ENCODE measurements around the gene ADAM10. TPM values are rescaled to one million over a fixed set of nuclear protein-coding genes. Genes with fewer than 3 reads are reported as not detected.
"Not testable (repeated sequence)": the region's sequence is repeated elsewhere in the genome, so short reads cannot be mapped to it uniquely, and the experiment has no call there.

Gene ADAM10
- total RNA-seq, 6 donors from 2014 or later: 64.5 to 139 (median 93.5) TPM

- Histone ChIP-seq H3K9me3 (no peaks in the 10 kb centered on the region), H3K4me1 (peaks cover 10 to 22% (median 19%) of the 10 kb centered on the region in 4 donors), H3K36me3 (peaks cover 0 to 23% (median 3%) of the 10 kb centered on the region in 4 donors), H3K27me3 (no peaks in the 10 kb centered on the region), H3K27ac (no peak overlapping the region), H3K4me3 (no peak overlapping the region)
- ATAC-seq (ENCODE audit: low FRiP score in 2 of 2) (no peak), DNase-seq (no peak)
- TF ChIP-seq POLR2A (IDR thresholded peaks at IDR 0.05): no peak
- TF ChIP-seq EP300 (IDR thresholded peaks at IDR 0.05): no peak
- no peak for TF ChIP-seq CTCF (IDR thresholded peaks at IDR 0.05)
- TF ChIP-seq POLR2AphosphoS5 (IDR thresholded peaks at IDR 0.05): no peak
- 97 to 99% methylated on average over 3 of the region's 3 CpGs for WGBS, 2 donors
Observed at GRCh38 chr15:58626378-58626777, 123.1 kb downstream of the ADAM10 start.

- Histone ChIP-seq H3K27ac (no peak overlapping the region), H3K9me3 (no peaks in the 10 kb centered on the region), H3K27me3 (no peaks in the 10 kb centered on the region), H3K36me3 (peaks cover 0 to 32% (median 3%) of the 10 kb centered on the region in 4 donors), H3K4me3 (no peak overlapping the region), H3K4me1 (peaks cover 4 to 8% (median 7%) of the 10 kb centered on the region in 4 donors)
- 88 to 89% methylated on average over 3 of the region's 3 CpGs for WGBS, 2 donors
- ATAC-seq (ENCODE audit: low FRiP score in 2 of 2) (no peak), DNase-seq (no peak)
- TF ChIP-seq POLR2AphosphoS5 (IDR thresholded peaks at IDR 0.05) (no peak), CTCF (IDR thresholded peaks at IDR 0.05) (no peak), EP300 (IDR thresholded peaks at IDR 0.05) (no peak), POLR2A (IDR thresholded peaks at IDR 0.05) (no peak)
Observed at GRCh38 chr15:58622877-58623276, 126.6 kb downstream of the ADAM10 start.

GRCh38 chr15:58620268-58620667, 129.2 kb downstream of the ADAM10 start:
- not testable (repeated sequence) for H3K9me3 ChIP-seq; H3K4me1 ChIP-seq; H3K4me3 ChIP-seq; H3K27ac ChIP-seq; ATAC-seq (ENCODE audit: low FRiP score in 2 of 2); H3K27me3 ChIP-seq; DNase-seq
- peaks cover 0 to 20% (median 0%) of the 10 kb centered on the region in 4 donors for H3K36me3 ChIP-seq

DNA sequence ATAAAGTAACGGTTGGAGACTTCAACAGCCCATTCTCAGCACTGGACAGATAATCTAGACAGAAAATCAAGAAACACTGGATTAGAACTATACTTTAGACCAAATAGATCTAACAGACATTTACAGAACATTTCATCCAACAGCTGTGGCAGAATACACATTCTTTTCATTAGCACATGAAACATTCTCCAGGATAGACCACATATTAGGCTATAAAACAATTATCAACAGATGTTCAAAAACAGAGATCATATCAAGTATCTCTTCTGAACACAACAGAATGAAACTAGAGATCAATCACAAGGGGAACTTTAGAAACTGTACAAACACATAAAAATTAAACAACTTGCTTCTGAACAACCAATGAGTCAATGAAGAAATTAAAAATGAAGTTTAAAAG, 133.3 kb downstream of the ADAM10 start:
- Histone ChIP-seq H3K9me3 (peaks cover 0 to 8% (median 6%) of the 10 kb centered on the region in 4 donors), H3K4me1 (no peaks in the 10 kb centered on the region), H3K36me3 (peaks cover 0 to 32% (median 4%) of the 10 kb centered on the region in 4 donors), H3K4me3 (no peak overlapping the region), H3K27ac (no peak overlapping the region), H3K27me3 (no peaks in the 10 kb centered on the region)
- 94 to 100% methylated on average over 1 of the region's 1 CpG for WGBS, 2 donors
- ATAC-seq (ENCODE audit: low FRiP score in 2 of 2) (no peak), DNase-seq (no peak)
- TF ChIP-seq POLR2AphosphoS5 (IDR thresholded peaks at IDR 0.05) (no peak), EP300 (IDR thresholded peaks at IDR 0.05) (no peak), CTCF (IDR thresholded peaks at IDR 0.05) (no peak), POLR2A (IDR thresholded peaks at IDR 0.05) (no peak)

- DNase-seq: no peak
- peak overlapping the region in 1 of 4 donors; percentile 42 for H3K27ac ChIP-seq
- no peaks in the 10 kb centered on the region for H3K4me1 ChIP-seq
- no peak for TF ChIP-seq POLR2A (IDR thresholded peaks at IDR 0.05)
- no peak for TF ChIP-seq POLR2AphosphoS5 (IDR thresholded peaks at IDR 0.05)
- no peak for TF ChIP-seq EP300 (IDR thresholded peaks at IDR 0.05)
- no peak for TF ChIP-seq CTCF (IDR thresholded peaks at IDR 0.05)
- peaks cover 0 to 47% (median 8%) of the 10 kb centered on the region in 4 donors for H3K36me3 ChIP-seq
- peaks cover 0 to 8% (median 6%) of the 10 kb centered on the region in 4 donors for H3K9me3 ChIP-seq
- WGBS, 2 donors: 87 to 93% methylated on average over 6 of the region's 6 CpGs
- no peaks in the 10 kb centered on the region for H3K27me3 ChIP-seq
- no peak overlapping the region for H3K4me3 ChIP-seq
- no peak for ATAC-seq (ENCODE audit: low FRiP score in 2 of 2)
Observed at GRCh38 chr15:58611731-58612676, 137.5 kb downstream of the ADAM10 start.
